Measurements from ENCODE around the gene GDI1.

The GDI1 gene

GRCh38 chrX:154482786-154483185 is 45.8 kb downstream of the GDI1 start:
- no peak for DNase-seq (ENCODE audit: low spot score)

- DNase-seq (ENCODE audit: low spot score), result no peak
These were observed 46.4 kb downstream of the GDI1 start for GRCh38 chrX:154483325-154483724.

GRCh38 chrX:154484255-154485149 is 47.5 kb downstream of the GDI1 start:
- DNase-seq (ENCODE audit: low spot score), result no peak

- no peak for DNase-seq (ENCODE audit: low spot score)
These were observed 48.4 kb downstream of the GDI1 start for GRCh38 chrX:154485150-154486051.

- peak; percentile 13 for DNase-seq (ENCODE audit: low spot score)
These were observed 49.1 kb downstream of the GDI1 start for GRCh38 chrX:154486052-154486395.

- DNase-seq (ENCODE audit: low spot score), result peak; percentile 48
These were observed 49.6 kb downstream of the GDI1 start, which contains the start of gene UBL4A for GRCh38 chrX:154486396-154487207. TSS of gene UBL4A (minus strand) at chrX:154486615. CDS start at chrX:154486584, 31 bp downstream.

GRCh38 chrX:154487518-154488290 is 50.8 kb downstream of the GDI1 start:
- DNase-seq (ENCODE audit: low spot score), result no peak

- DNase-seq (ENCODE audit: low spot score), result no peak
These were observed 51.6 kb downstream of the GDI1 start for GRCh38 chrX:154488336-154489075.

- no peak for DNase-seq (ENCODE audit: low spot score)
These were observed 52.2 kb downstream of the GDI1 start for GRCh38 chrX:154489182-154489581.

GRCh38 chrX:154490021-154490413 is 53.1 kb downstream of the GDI1 start:
- peak; percentile 23 for DNase-seq (ENCODE audit: low spot score)

GRCh38 chrX:154490414-154491083 is 53.6 kb downstream of the GDI1 start, which contains the start of gene SLC10A3:
TSS of gene SLC10A3 (minus strand) at chrX:154490629. CDS start at chrX:154488940, 1,689 bp downstream.
- DNase-seq (ENCODE audit: low spot score), result peak; percentile 92
